B cell (primary cell): ENCODE measurements around the gene PACRGL. TPM values are rescaled to one million over a fixed set of nuclear protein-coding genes. Genes with fewer than 3 reads are reported as not detected.

Source experiments
- ATAC-seq: fragments of 200-7000 bp; cut with Tn5 transposase; one replicate; pipeline ENCODE4 v1.10.0; 2021; ENCODE audit warnings: low read depth, mild to moderate bottlenecking, moderate number of reproducible peaks, moderate library complexity
- CTCF ChIA-PET: fragments of 350-600 bp; sonication (Branson Sonifier 250); formaldehyde crosslinking; loops from one replicate; lab custom pipeline; 2021; ENCODE audit warnings: antibody characterized with exemption, inconsistent platforms; lab: Charles Lee
- POLR2A ChIA-PET: fragments of 350-600 bp; sonication (Branson Sonifier 250); formaldehyde crosslinking; loops from one replicate; lab custom pipeline; 2021; ENCODE audit warnings: antibody characterized with exemption; lab: Charles Lee
- DNase-seq: peaks from one replicate; pipeline ENCODE4 v3.0.0; 2013
- H2AFZ ChIP-seq: 2 replicates; pipeline ENCODE4 v1.6.1; 2012; ENCODE audit warnings: mild to moderate bottlenecking, low read depth, low read length; ENCODE audit not compliant: insufficient read depth, poor library complexity, severe bottlenecking
- H3K27ac ChIP-seq, 2 donors: 1 replicate in 1 of 2; 2 replicates in 1 of 2; pipeline ENCODE4 v1.5.1; 2012 to 2013; ENCODE audit warnings: low read length in 2 of 2, mild to moderate bottlenecking in 2 of 2, moderate library complexity in 1 of 2
- H3K27me3 ChIP-seq, 4 experiments: fragments of 200-600 bp in 1 of 4; sonication (generic) in 1 of 4; replicated peaks in 1 of 4; 1 replicate in 2 of 4; 2 replicates in 2 of 4; pipeline versions ENCODE4 v1.6.1 to v1.7.0; 2013 to 2016; ENCODE audit warnings: low read length in 3 of 4, mild to moderate bottlenecking in 2 of 4, mixed read lengths in 1 of 4, moderate library complexity in 1 of 4; ENCODE audit not compliant: insufficient read depth in 4 of 4, control insufficient read depth in 3 of 4; ENCODE audit errors: control extremely low read depth in 1 of 4
- H3K36me3 ChIP-seq, 2 experiments: replicated peaks in 1 of 2; 1 replicate in 1 of 2; 2 replicates in 1 of 2; pipeline versions ENCODE4 v1.6.1 to v1.7.1; 2013; ENCODE audit warnings: low read length in 1 of 2; ENCODE audit not compliant: insufficient read depth in 2 of 2, control insufficient read depth in 1 of 2; ENCODE audit errors: control extremely low read depth in 1 of 2, extremely low read depth in 1 of 2
- H3K4me1 ChIP-seq, 2 donors: fragments of 200-600 bp in 1 of 2; sonication (generic) in 1 of 2; 1 replicate in 1 of 2; 2 replicates in 1 of 2; pipeline versions ENCODE4 v1.5.1 to v1.6.1; 2013 to 2017; ENCODE audit warnings: low read length in 2 of 2; ENCODE audit not compliant: control insufficient read depth in 2 of 2, insufficient read depth in 2 of 2
- H3K4me2 ChIP-seq: replicated peaks from 2 replicates; pipeline ENCODE3; 2012; ENCODE audit warnings: mild to moderate bottlenecking, low read depth, low read length; ENCODE audit not compliant: poor library complexity, severe bottlenecking
- H3K4me3 ChIP-seq, 5 experiments: fragments of 200-600 bp in 1 of 5; sonication (generic) in 1 of 5; 1 replicate in 3 of 5; 2 replicates in 2 of 5; pipeline versions ENCODE4 v1.5.1 to v1.7.0; 2011 to 2016; ENCODE audit warnings: low read length in 4 of 5, mild to moderate bottlenecking in 4 of 5, low read depth in 2 of 5, control low read depth in 1 of 5, moderate library complexity in 1 of 5; ENCODE audit not compliant: insufficient read depth in 1 of 5; ENCODE audit errors: control extremely low read depth in 1 of 5, extremely low read depth in 1 of 5
- H3K79me2 ChIP-seq: fragments of 200-600 bp; sonication (generic); one replicate; pipeline ENCODE4 v1.6.0; 2016; ENCODE audit warnings: low read length; ENCODE audit not compliant: control insufficient read depth, insufficient read depth
- H3K9ac ChIP-seq: fragments of 200-600 bp; sonication (generic); 2 replicates; pipeline ENCODE4 v1.6.1; 2017; ENCODE audit warnings: mild to moderate bottlenecking, low read length, moderate library complexity
- H3K9me3 ChIP-seq, 3 donors: one replicate each; pipeline versions ENCODE4 v1.6.1 to v1.7.1; 2013; ENCODE audit warnings: low read length in 2 of 3; ENCODE audit not compliant: control insufficient read depth in 2 of 3, insufficient read depth in 1 of 3; ENCODE audit errors: control extremely low read depth in 1 of 3
- H4K20me1 ChIP-seq: 2 replicates; pipeline ENCODE4 v1.6.0; 2012; ENCODE audit warnings: mild to moderate bottlenecking, low read length; ENCODE audit not compliant: insufficient read depth, control insufficient read depth, poor library complexity, severe bottlenecking
- H3K27ac Mint-ChIP-seq: one replicate; pipeline ENCODE4 v1.8.0; 2021; ENCODE audit warnings: mixed read lengths
- H3K27me3 Mint-ChIP-seq: one replicate; pipeline ENCODE4 v1.8.0; 2021; ENCODE audit warnings: mixed read lengths
- H3K4me1 Mint-ChIP-seq: one replicate; pipeline ENCODE4 v1.8.0; 2021; ENCODE audit warnings: mixed read lengths
- H3K4me3 Mint-ChIP-seq: one replicate; pipeline ENCODE4 v1.8.0; 2021; ENCODE audit warnings: mixed read lengths
- H3K9me3 Mint-ChIP-seq: one replicate; pipeline ENCODE4 v1.8.0; 2022; ENCODE audit warnings: mixed read lengths; ENCODE audit not compliant: insufficient read depth
- EZH2 ChIP-seq: IDR thresholded peaks from 2 replicates; pipeline ENCODE4 v1.6.1; 2012; ENCODE audit warnings: borderline replicate concordance, low read depth, mild to moderate bottlenecking, moderate library complexity, low read length; ENCODE audit not compliant: insufficient read depth, poor library complexity, severe bottlenecking
- WGBS: methylation state at CpG from one replicate; pipeline ENCODE4 v1.1.5; 2013; ENCODE audit warnings: missing lambda C conversion rate; ENCODE audit not compliant: insufficient coverage; 5-methylcytosine and 5-hydroxymethylcytosine counted together
- intact Hi-C: fragments of 100-400 bp; cut with micrococcal nuclease; formaldehyde crosslinking; loops from one replicate; pipeline ENCODE4 v1.10.0; 2022
- polyA plus RNA-seq: library from polyadenylated mRNA; depleted of rRNA; stranded (reverse); fragments of >200 nt; gene quantifications from 2 replicates; pipeline ENCODE4 v1.2.3, GENCODE V29; 2012
- total RNA-seq, 2 donors: library from RNA; stranded (reverse); fragments of 120-200 nt in 1 of 2; gene quantifications; 1 replicate in 1 of 2; 2 replicates in 1 of 2; pipeline versions ENCODE4 v1.2.3 to v1.2.4, GENCODE V29; 2013 to 2022
- TF ChIP-seq, protein P1 (sequence below): fragments of 200-600 bp; IDR thresholded peaks from one replicate; pipeline ENCODE4 v1.8.0; 2022; ENCODE audit warnings: antibody characterized with exemption, mild to moderate bottlenecking

The PACRGL gene
- total and polyA plus RNA-seq, 2 donors (not counting 1 experiment from before 2014, with no cell fraction given) = 5.3 to 18.7 TPM

GRCh38 chr4:20680736-20681135 is 19.5 kb upstream of the PACRGL start:
- no peak overlapping the region for H2AFZ ChIP-seq
- intact Hi-C loops = no loop called here
- ATAC-seq (no peak), DNase-seq (no peak)
- no peaks in the 10 kb centered on the region for H3K9me3 ChIP-seq
- no peaks in the 10 kb centered on the region for H3K79me2 ChIP-seq
- WGBS = 50% methylated on average over 1 of the region's 1 CpG
- no peak overlapping the region for H3K27ac Mint-ChIP-seq
- H3K4me2 ChIP-seq = no peak overlapping the region
- H3K27ac ChIP-seq = no peak overlapping the region
- H3K4me3 Mint-ChIP-seq = no peak overlapping the region
- H3K4me1 ChIP-seq = no peaks in the 10 kb centered on the region
- H3K9me3 Mint-ChIP-seq = no peaks in the 10 kb centered on the region
- peaks cover 0 to 6% (median 0%) of the 10 kb centered on the region in 4 experiments for H3K27me3 ChIP-seq
- ChIA-PET POLR2A (no interaction called here), CTCF (no interaction called here)
- no peak for TF ChIP-seq EZH2
- TF ChIP-seq, protein P1, sequence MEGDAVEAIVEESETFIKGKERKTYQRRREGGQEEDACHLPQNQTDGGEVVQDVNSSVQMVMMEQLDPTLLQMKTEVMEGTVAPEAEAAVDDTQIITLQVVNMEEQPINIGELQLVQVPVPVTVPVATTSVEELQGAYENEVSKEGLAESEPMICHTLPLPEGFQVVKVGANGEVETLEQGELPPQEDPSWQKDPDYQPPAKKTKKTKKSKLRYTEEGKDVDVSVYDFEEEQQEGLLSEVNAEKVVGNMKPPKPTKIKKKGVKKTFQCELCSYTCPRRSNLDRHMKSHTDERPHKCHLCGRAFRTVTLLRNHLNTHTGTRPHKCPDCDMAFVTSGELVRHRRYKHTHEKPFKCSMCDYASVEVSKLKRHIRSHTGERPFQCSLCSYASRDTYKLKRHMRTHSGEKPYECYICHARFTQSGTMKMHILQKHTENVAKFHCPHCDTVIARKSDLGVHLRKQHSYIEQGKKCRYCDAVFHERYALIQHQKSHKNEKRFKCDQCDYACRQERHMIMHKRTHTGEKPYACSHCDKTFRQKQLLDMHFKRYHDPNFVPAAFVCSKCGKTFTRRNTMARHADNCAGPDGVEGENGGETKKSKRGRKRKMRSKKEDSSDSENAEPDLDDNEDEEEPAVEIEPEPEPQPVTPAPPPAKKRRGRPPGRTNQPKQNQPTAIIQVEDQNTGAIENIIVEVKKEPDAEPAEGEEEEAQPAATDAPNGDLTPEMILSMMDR = no peak
- H3K4me1 Mint-ChIP-seq = no peaks in the 10 kb centered on the region
- no peaks in the 10 kb centered on the region for H3K36me3 ChIP-seq
- H4K20me1 ChIP-seq = no peaks in the 10 kb centered on the region
- H3K4me3 ChIP-seq = no peak overlapping the region
- H3K9ac ChIP-seq = no peak overlapping the region
- H3K27me3 Mint-ChIP-seq = peaks cover 21% of the 10 kb centered on the region

DNA sequence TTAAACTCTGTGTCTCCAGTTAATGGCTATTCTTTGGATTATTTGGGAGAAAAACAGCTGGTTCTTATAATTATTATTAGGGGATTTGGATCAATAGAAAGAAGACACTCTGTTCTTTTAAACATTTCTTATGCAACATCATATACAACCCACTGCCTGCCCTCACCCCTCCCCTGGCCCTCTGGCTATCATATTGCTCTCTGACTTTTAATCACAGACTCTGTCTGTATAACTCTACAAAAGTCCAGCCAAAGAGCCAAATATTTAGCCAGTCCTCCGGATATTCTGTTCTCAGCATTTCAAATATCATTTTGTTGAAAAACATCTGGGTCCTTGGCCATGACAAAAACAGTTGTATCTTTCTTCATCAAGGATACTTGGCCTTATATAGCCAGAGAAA is 19.0 kb upstream of the PACRGL start:
- POLR2A ChIA-PET = no interaction called here
- H3K4me3 Mint-ChIP-seq = no peak overlapping the region

More for the DNA sequence above, 19.0 kb upstream of the PACRGL start:
- DNase-seq = no peak
- H3K4me3 ChIP-seq = no peak overlapping the region
- ATAC-seq = no peak
- TF ChIP-seq, protein P1 = no peak
- no peak for TF ChIP-seq EZH2
- H3K36me3 ChIP-seq = no peaks in the 10 kb centered on the region
- intact Hi-C loops = no loop called here
- H3K4me2 ChIP-seq = no peak overlapping the region
- H3K9ac ChIP-seq = no peak overlapping the region
- 80% methylated on average over 1 of the region's 1 CpG for WGBS
- H3K9me3 ChIP-seq = no peaks in the 10 kb centered on the region
- no peaks in the 10 kb centered on the region for H3K4me1 ChIP-seq
- H3K79me2 ChIP-seq = no peaks in the 10 kb centered on the region
- H3K27me3 ChIP-seq = peaks cover 0 to 6% (median 0%) of the 10 kb centered on the region in 4 experiments
- no peak overlapping the region for H3K27ac ChIP-seq
- H3K4me1 Mint-ChIP-seq = no peaks in the 10 kb centered on the region
- no peak overlapping the region for H3K27ac Mint-ChIP-seq
- no peaks in the 10 kb centered on the region for H4K20me1 ChIP-seq
- H3K9me3 Mint-ChIP-seq = no peaks in the 10 kb centered on the region
- H3K27me3 Mint-ChIP-seq = peaks cover 21% of the 10 kb centered on the region
- CTCF ChIA-PET = no interaction called here
- no peak overlapping the region for H2AFZ ChIP-seq
